H1 (cell line): ENCODE measurements around the gene AEBP1. TPM values are rescaled to one million over a fixed set of nuclear protein-coding genes. Genes with fewer than 3 reads are reported as not detected.

Experiments used
- CTCF ChIA-PET: fragments of 300-600 bp; sonication (Branson Sonifier 250); formaldehyde crosslinking; loops from one replicate; lab custom pipeline; 2021; ENCODE audit not compliant: partially characterized antibody; lab: Charles Lee
- POLR2A ChIA-PET: fragments of 300-600 bp; sonication (Branson Sonifier 250); formaldehyde crosslinking; loops from one replicate; lab custom pipeline; 2021; ENCODE audit warnings: inconsistent platforms; ENCODE audit not compliant: partially characterized antibody; lab: Charles Lee
- DNase-seq, 2 experiments: peaks; one replicate each; pipeline versions ENCODE4 v3.0.0 to v3.0.0-alpha.2; 2010 to 2022; ENCODE audit warnings: low spot score in 2 of 2, low read depth in 1 of 2, mixed read lengths in 1 of 2
- FAIRE-seq: peaks from 2 replicates; lab custom pipeline; 2011; peaks lifted over from hg19 to GRCh38; lab: Jason Lieb, UNC
- H2AFZ ChIP-seq: 2 replicates; pipeline ENCODE4 v1.8.1; 2012; ENCODE audit warnings: low read length, inconsistent platforms
- H2AK5ac ChIP-seq: 2 replicates; pipeline ENCODE4 v1.6.1; 2013; ENCODE audit warnings: low read depth, low read length
- H2BK120ac ChIP-seq: replicated peaks from 2 replicates; pipeline ENCODE3; 2013; ENCODE audit warnings: low read depth, low read length, inconsistent platforms
- H2BK12ac ChIP-seq: 2 replicates; pipeline ENCODE4 v1.6.1; 2013; ENCODE audit warnings: low read depth, low read length
- H2BK15ac ChIP-seq: 2 replicates; pipeline ENCODE4 v1.6.1; 2013; ENCODE audit warnings: low read length
- H2BK20ac ChIP-seq: 2 replicates; pipeline ENCODE4 v1.6.1; 2013; ENCODE audit warnings: low read length
- H2BK5ac ChIP-seq: 2 replicates; pipeline ENCODE4 v1.6.1; 2013; ENCODE audit warnings: low read depth, low read length
- H3K14ac ChIP-seq: 2 replicates; pipeline ENCODE4 v1.6.1; 2013; ENCODE audit warnings: inconsistent platforms; ENCODE audit not compliant: insufficient read length
- H3K18ac ChIP-seq: 2 replicates; pipeline ENCODE4 v1.6.1; 2013; ENCODE audit warnings: low read length; ENCODE audit errors: extremely low read depth
- H3K23ac ChIP-seq: 2 replicates; pipeline ENCODE4 v1.6.1; 2013; ENCODE audit warnings: inconsistent platforms; ENCODE audit not compliant: insufficient read length
- H3K23me2 ChIP-seq: 2 replicates; pipeline ENCODE4 v1.6.1; 2013; ENCODE audit warnings: low read depth, low read length
- H3K27ac ChIP-seq: 2 replicates; pipeline ENCODE4 v1.6.1; 2011; ENCODE audit warnings: low read depth, low read length, inconsistent platforms
- H3K27me3 ChIP-seq, 4 experiments: replicated peaks in 1 of 4; 1 replicate in 1 of 4; 2 replicates in 3 of 4; pipeline versions ENCODE4 v1.6.1 to v1.8.1; 2011 to 2013; ENCODE audit warnings: low read length in 3 of 4, mild to moderate bottlenecking in 3 of 4, inconsistent platforms in 2 of 4, mixed read lengths in 2 of 4, moderate library complexity in 1 of 4; ENCODE audit not compliant: control insufficient read depth in 3 of 4, insufficient read depth in 3 of 4; ENCODE audit errors: extremely low read depth in 1 of 4
- H3K36me3 ChIP-seq, 4 experiments: 2 replicates each; pipeline versions ENCODE4 v1.6.1 to v1.8.1; 2011 to 2013; ENCODE audit warnings: mild to moderate bottlenecking in 4 of 4, low read length in 3 of 4, moderate library complexity in 2 of 4, control low read depth in 1 of 4, inconsistent platforms in 1 of 4; ENCODE audit not compliant: insufficient read depth in 4 of 4, control insufficient read depth in 2 of 4
- H3K4ac ChIP-seq: replicated peaks from 2 replicates; pipeline ENCODE3; 2013; ENCODE audit warnings: low read length, low read depth, mixed read lengths, inconsistent platforms; ENCODE audit not compliant: insufficient read length
- H3K4me1 ChIP-seq, 4 experiments: replicated peaks in 1 of 4; 1 replicate in 1 of 4; 2 replicates in 3 of 4; pipeline versions ENCODE4 v1.6.1 to v1.8.1; 2011 to 2013; ENCODE audit warnings: low read length in 3 of 4, inconsistent platforms in 2 of 4, mixed read lengths in 1 of 4; ENCODE audit not compliant: insufficient read depth in 4 of 4, control insufficient read depth in 3 of 4
- H3K4me2 ChIP-seq, 2 experiments: 2 replicates each; pipeline versions ENCODE4 v1.6.1 to v1.8.1; 2011 to 2013; ENCODE audit warnings: low read depth in 2 of 2, low read length in 2 of 2, control low read depth in 1 of 2, inconsistent platforms in 1 of 2, mild to moderate bottlenecking in 1 of 2; ENCODE audit not compliant: insufficient read depth in 1 of 2
- H3K4me3 ChIP-seq, 4 experiments: fragments of 200-600, 300-600 bp in 1 of 4; sonication (generic), shearing (Covaris generic), sonication (Bioruptor Twin) in 1 of 4; 2 replicates each; pipeline versions ENCODE4 v1.5.1 to v1.8.1; 2011 to 2016; ENCODE audit warnings: low read length in 4 of 4, low read depth in 3 of 4, control low read depth in 2 of 4, inconsistent platforms in 2 of 4, mild to moderate bottlenecking in 2 of 4, mixed read lengths in 1 of 4, moderate library complexity in 1 of 4; ENCODE audit not compliant: insufficient read depth in 2 of 4; ENCODE audit errors: extremely low read depth in 1 of 4
- H3K56ac ChIP-seq: replicated peaks from 2 replicates; pipeline ENCODE3; 2013; ENCODE audit warnings: low read depth, mild to moderate bottlenecking, mixed read lengths, low read length, inconsistent platforms; ENCODE audit not compliant: insufficient read length
- H3K79me1 ChIP-seq: 2 replicates; pipeline ENCODE4 v1.6.1; 2013; ENCODE audit warnings: low read depth, low read length, control low read depth
- H3K79me2 ChIP-seq, 2 experiments: 2 replicates each; pipeline versions ENCODE4 v1.6.1 to v1.8.1; 2012 to 2013; ENCODE audit warnings: low read length in 2 of 2, mild to moderate bottlenecking in 2 of 2, inconsistent platforms in 1 of 2; ENCODE audit not compliant: insufficient read depth in 2 of 2, control insufficient read depth in 1 of 2
- H3K9ac ChIP-seq, 4 experiments: replicated peaks in 1 of 4; 1 replicate in 1 of 4; 2 replicates in 3 of 4; pipeline versions ENCODE4 v1.6.1 to v1.8.1; 2011 to 2013; ENCODE audit warnings: low read depth in 3 of 4, low read length in 3 of 4, control low read depth in 2 of 4, mild to moderate bottlenecking in 2 of 4, moderate library complexity in 2 of 4, inconsistent platforms in 1 of 4; ENCODE audit errors: extremely low read depth in 1 of 4
- H3K9me3 ChIP-seq, 2 experiments: 2 replicates each; pipeline versions ENCODE4 v1.6.1 to v1.8.1; 2012 to 2013; ENCODE audit warnings: mild to moderate bottlenecking in 2 of 2, moderate library complexity in 2 of 2, control low read depth in 1 of 2, inconsistent platforms in 1 of 2, low read depth in 1 of 2, low read length in 1 of 2, mixed read lengths in 1 of 2; ENCODE audit not compliant: insufficient read depth in 2 of 2
- H4K20me1 ChIP-seq, 2 experiments: replicated peaks in 1 of 2; 2 replicates each; pipeline versions ENCODE3 to v1.8.1; 2011 to 2013; ENCODE audit warnings: inconsistent platforms in 2 of 2, low read length in 2 of 2, mild to moderate bottlenecking in 1 of 2; ENCODE audit not compliant: insufficient read depth in 2 of 2, control insufficient read depth in 1 of 2
- H4K5ac ChIP-seq: 2 replicates; pipeline ENCODE4 v1.6.1; 2013; ENCODE audit warnings: low read length, low read depth, mixed read lengths, inconsistent platforms; ENCODE audit not compliant: insufficient read length
- H4K8ac ChIP-seq: 2 replicates; pipeline ENCODE4 v1.8.0; 2013; ENCODE audit warnings: mild to moderate bottlenecking, moderate library complexity, low read length, inconsistent platforms; ENCODE audit not compliant: insufficient read depth; ENCODE audit errors: extremely low read depth
- H4K91ac ChIP-seq: replicated peaks from 2 replicates; pipeline ENCODE3; 2013; ENCODE audit warnings: low read length, mixed read lengths, inconsistent platforms; ENCODE audit not compliant: insufficient read length
- ATF2 ChIP-seq: IDR thresholded peaks from 2 replicates; pipeline ENCODE4 v1.6.1; 2012; ENCODE audit warnings: low read length, inconsistent platforms
- BRCA1 ChIP-seq: IDR thresholded peaks from 2 replicates; pipeline ENCODE4 v1.6.1; 2012; ENCODE audit warnings: low read depth, low read length, improper control_type of control experiment
- CTCF ChIP-seq, 3 experiments: IDR thresholded peaks; 1 replicate in 2 of 3; 2 replicates in 1 of 3; pipeline versions ENCODE4 v1.5.1 to v1.6.1; 2011; ENCODE audit warnings: low read length in 3 of 3, mild to moderate bottlenecking in 3 of 3, inconsistent platforms in 2 of 3, low read depth in 1 of 3, moderate library complexity in 1 of 3; ENCODE audit not compliant: insufficient read depth in 1 of 3; ENCODE audit errors: control extremely low read depth in 1 of 3
- KDM1A ChIP-seq: fragments of 200-600, 300-600 bp; sonication (generic); IDR thresholded peaks from 2 replicates; pipeline ENCODE4 v1.7.1; 2016; ENCODE audit warnings: mild to moderate bottlenecking, low read length, borderline replicate concordance
- NRF1 ChIP-seq: IDR thresholded peaks from 2 replicates; pipeline ENCODE4 v1.6.1; 2011; ENCODE audit warnings: mild to moderate bottlenecking, low read depth, low read length, improper control_type of control experiment
- POLR2A ChIP-seq, 2 experiments: IDR thresholded peaks; 1 replicate in 1 of 2; 2 replicates in 1 of 2; pipeline ENCODE4 v1.6.1; 2011; ENCODE audit warnings: low read depth in 2 of 2, low read length in 2 of 2, mild to moderate bottlenecking in 2 of 2; ENCODE audit errors: control extremely low read depth in 1 of 2
- POLR2AphosphoS5 ChIP-seq: IDR thresholded peaks from 2 replicates; pipeline ENCODE4 v1.6.1; 2011; ENCODE audit warnings: low read depth, low read length
- WGBS, 2 experiments: shearing (Covaris generic) in 1 of 2; methylation state at CpG; one replicate each; pipeline versions ENCODE4 v1.1.6 to v1.1.7; 2013 to 2015; ENCODE audit warnings: low lambda C conversion rate in 2 of 2, mixed read lengths in 2 of 2, inconsistent platforms in 1 of 2, low coverage in 1 of 2, missing lambda C conversion rate in 1 of 2; ENCODE audit not compliant: insufficient replicate concordance in 2 of 2, insufficient coverage in 1 of 2, insufficient read length in 1 of 2; ENCODE audit errors: extremely low coverage in 1 of 2, missing lambda C conversion rate in 1 of 2; 5-methylcytosine and 5-hydroxymethylcytosine counted together
- polyA plus RNA-seq, 7 experiments: library from polyadenylated mRNA; depleted of rRNA in 3 of 7; stranded (reverse) in 5 of 7; unstranded in 2 of 7; fragments of >200 nt in 5 of 7; fragments of 200-250 nt in 2 of 7; gene quantifications; 1 replicate in 5 of 7; 2 replicates in 1 of 7; 4 replicates in 1 of 7; pipeline versions ENCODE4 v1.2.1 to v1.2.3, GENCODE V29; 2011 to 2013; ENCODE audit warnings: missing spikeins in 2 of 7, mixed read lengths in 2 of 7
- total RNA-seq: library from RNA; stranded (reverse); fragmentation: NEBNext Ultra II Directional; extraction: Animal tissue kit (Norgen Biotek cat#: 25700); gene quantifications from 2 replicates; pipeline ENCODE4 v1.2.1, GENCODE V29; 2021

The AEBP1 gene
- total and polyA plus RNA-seq, 2 of the 8 experiments (the other 6 are each of a cell fraction or from before 2014, with no cell fraction given) = 10.4 to 41.2 TPM

- no peak overlapping the region for H3K4me3 ChIP-seq
- no peaks in the 10 kb centered on the region for H3K9me3 ChIP-seq
- H2BK20ac ChIP-seq = no peak overlapping the region
- peaks cover 15% of the 10 kb centered on the region for H3K23me2 ChIP-seq
- no peak overlapping the region for H4K8ac ChIP-seq
- H2AK5ac ChIP-seq = no peak overlapping the region
- no peak overlapping the region for H2BK12ac ChIP-seq
- H3K9ac ChIP-seq = no peak overlapping the region
- no peak overlapping the region for H2BK120ac ChIP-seq
- no peak overlapping the region for H3K56ac ChIP-seq
- no peak overlapping the region for H2AFZ ChIP-seq
- H4K91ac ChIP-seq = no peak overlapping the region
- H3K4me1 ChIP-seq = peaks cover 0 to 14% (median 9%) of the 10 kb centered on the region in 4 experiments; a peak in 6 of 7 replicates
- H2BK5ac ChIP-seq = no peak overlapping the region
- H3K27ac ChIP-seq = no peak overlapping the region
- H3K27me3 ChIP-seq = peaks cover 0 to 18% (median 13%) of the 10 kb centered on the region in 4 experiments; a peak in 6 of 7 replicates
- H3K36me3 ChIP-seq = no peaks in the 10 kb centered on the region; a peak in 2 of 8 replicates
- H3K79me1 ChIP-seq = peaks cover 4% of the 10 kb centered on the region; the same call in 1 of the 2 replicates
- no peaks in the 10 kb centered on the region; a peak in 1 of 4 replicates for H3K79me2 ChIP-seq
- H3K4ac ChIP-seq = no peak overlapping the region
- CTCF ChIA-PET = interaction anchor here (0.9 to 2.4 kb wide), 4 partner anchors 15 to 133 kb away, joined by 3 to 11 read pairs (median 3); partner anchors contain the start of gene POLD2
- WGBS, 2 experiments = 88% methylated on average over 16 of the region's 21 CpGs; no CpG with 5 or more reads in 1 of the 2 experiments
- H3K4me2 ChIP-seq = no peak overlapping the region
- H3K18ac ChIP-seq = no peak overlapping the region
- H4K20me1 ChIP-seq = peaks cover 2 to 6% of the 10 kb centered on the region in 2 experiments
- no peak overlapping the region for H3K14ac ChIP-seq
- H2BK15ac ChIP-seq = no peak overlapping the region
- H4K5ac ChIP-seq = no peak overlapping the region
- DNase-seq (no peak), FAIRE-seq (no peak)
- no peak overlapping the region for H3K23ac ChIP-seq
- TF ChIP-seq ATF2 (no peak), BRCA1 (no peak), NRF1 (no peak), POLR2A (IDR thresholded peaks at IDR 0.05; ENCODE audit: control extremely low read depth in 1 of 2, low read depth in 2 of 2, low read length in 2 of 2) (no peak), KDM1A (no peak), POLR2AphosphoS5 (no peak), CTCF (IDR thresholded peaks at IDR 0.05; ENCODE audit: control extremely low read depth in 1 of 3, insufficient read depth in 1 of 3, low read depth in 1 of 3, low read length in 3 of 3) (no peak)
- POLR2A ChIA-PET = interaction anchor here (1.7 kb wide), 1 partner anchor 14 kb away, joined by 6 read pairs; the partner anchor contains the start of gene POLD2
Observed at GRCh38 chr7:44107961-44108767, 4.0 kb downstream of the AEBP1 start.
